IPS-20b (cell line): ENCODE measurements around the gene ELF1.

ENCODE experiments used
- H3K27ac ChIP-seq: one replicate; pipeline ENCODE4 v1.5.1; 2013; ENCODE audit warnings: low read length
- H3K27me3 ChIP-seq: 2 replicates; pipeline ENCODE4 v1.6.1; 2013; ENCODE audit warnings: mild to moderate bottlenecking, low read length, inconsistent platforms; ENCODE audit not compliant: insufficient read depth
- H3K36me3 ChIP-seq: 2 replicates; pipeline ENCODE4 v1.6.1; 2013; ENCODE audit warnings: low read depth, mild to moderate bottlenecking, inconsistent platforms, low read length, moderate library complexity; ENCODE audit not compliant: insufficient read depth
- H3K4me1 ChIP-seq: 2 replicates; pipeline ENCODE4 v1.6.1; 2013; ENCODE audit warnings: mild to moderate bottlenecking, control low read depth, inconsistent platforms, low read length, moderate library complexity; ENCODE audit not compliant: insufficient read depth
- H3K4me3 ChIP-seq: 2 replicates; pipeline ENCODE4 v1.5.1; 2013; ENCODE audit warnings: mild to moderate bottlenecking, low read length, inconsistent platforms
- H3K9ac ChIP-seq: 2 replicates; pipeline ENCODE4 v1.6.1; 2013; ENCODE audit warnings: low read depth, mild to moderate bottlenecking, inconsistent platforms, low read length, moderate library complexity
- H3K9me3 ChIP-seq: 2 replicates; pipeline ENCODE4 v1.6.1; 2013; ENCODE audit warnings: mild to moderate bottlenecking, low read depth, low read length, inconsistent platforms; ENCODE audit not compliant: insufficient read depth

Gene ELF1

GRCh38 chr13:40973409-40973808, 45.7 kb downstream of the ELF1 start:
- Histone ChIP-seq H3K27ac (no peak overlapping the region), H3K9ac (no peak overlapping the region), H3K4me3 (no peak overlapping the region), H3K36me3 (no peaks in the 10 kb centered on the region), H3K27me3 (no peaks in the 10 kb centered on the region), H3K9me3 (no peaks in the 10 kb centered on the region), H3K4me1 (no peaks in the 10 kb centered on the region)

GRCh38 chr13:40971321-40971720, 47.8 kb downstream of the ELF1 start:
- Histone ChIP-seq H3K36me3 (no peaks in the 10 kb centered on the region), H3K4me3 (no peak overlapping the region), H3K27me3 (no peaks in the 10 kb centered on the region), H3K9ac (no peak overlapping the region), H3K27ac (no peak overlapping the region), H3K4me1 (no peaks in the 10 kb centered on the region), H3K9me3 (no peaks in the 10 kb centered on the region)

- no peak overlapping the region for H3K9ac ChIP-seq
- no peaks in the 10 kb centered on the region for H3K27me3 ChIP-seq
- no peak overlapping the region for H3K4me3 ChIP-seq
- no peak overlapping the region for H3K27ac ChIP-seq
- H3K4me1 ChIP-seq, result no peaks in the 10 kb centered on the region
- H3K9me3 ChIP-seq, result no peaks in the 10 kb centered on the region
- no peaks in the 10 kb centered on the region for H3K36me3 ChIP-seq
These were observed 48.3 kb downstream of the ELF1 start for GRCh38 chr13:40970803-40971202.

GRCh38 chr13:40969169-40969901, 49.8 kb downstream of the ELF1 start:
- Histone ChIP-seq H3K9me3 (no peaks in the 10 kb centered on the region), H3K27me3 (no peaks in the 10 kb centered on the region), H3K27ac (no peak overlapping the region), H3K4me3 (no peak overlapping the region), H3K4me1 (no peaks in the 10 kb centered on the region), H3K9ac (no peak overlapping the region), H3K36me3 (no peaks in the 10 kb centered on the region)

GRCh38 chr13:40968416-40969000, 50.6 kb downstream of the ELF1 start:
- Histone ChIP-seq H3K27me3 (no peaks in the 10 kb centered on the region), H3K9me3 (no peaks in the 10 kb centered on the region), H3K9ac (no peak overlapping the region), H3K36me3 (no peaks in the 10 kb centered on the region), H3K27ac (no peak overlapping the region), H3K4me3 (no peak overlapping the region), H3K4me1 (no peaks in the 10 kb centered on the region)

GRCh38 chr13:40966298-40966697, 52.8 kb downstream of the ELF1 start:
- H3K4me1 ChIP-seq, result no peaks in the 10 kb centered on the region
- H3K36me3 ChIP-seq, result no peaks in the 10 kb centered on the region
- no peaks in the 10 kb centered on the region for H3K9me3 ChIP-seq
- no peak overlapping the region for H3K9ac ChIP-seq
- no peak overlapping the region for H3K4me3 ChIP-seq
- H3K27me3 ChIP-seq, result no peaks in the 10 kb centered on the region
- H3K27ac ChIP-seq, result no peak overlapping the region

GRCh38 chr13:40963927-40964326, 55.2 kb downstream of the ELF1 start:
- no peak overlapping the region for H3K27ac ChIP-seq

GRCh38 chr13:40961826-40962225, 57.3 kb downstream of the ELF1 start:
- H3K36me3 ChIP-seq, result peaks cover 10% of the 10 kb centered on the region
- no peak overlapping the region for H3K9ac ChIP-seq
- no peak overlapping the region for H3K27ac ChIP-seq
- H3K9me3 ChIP-seq, result no peaks in the 10 kb centered on the region
- no peaks in the 10 kb centered on the region for H3K27me3 ChIP-seq
- no peak overlapping the region for H3K4me3 ChIP-seq
- no peaks in the 10 kb centered on the region for H3K4me1 ChIP-seq

More at GRCh38 chr13:40963927-40964326, 55.2 kb downstream of the ELF1 start:
- Histone ChIP-seq H3K4me1 (no peaks in the 10 kb centered on the region), H3K27me3 (no peaks in the 10 kb centered on the region), H3K4me3 (no peak overlapping the region), H3K9ac (no peak overlapping the region), H3K36me3 (no peaks in the 10 kb centered on the region), H3K9me3 (no peaks in the 10 kb centered on the region)

- no peak overlapping the region for H3K4me3 ChIP-seq
- no peaks in the 10 kb centered on the region for H3K9me3 ChIP-seq
- no peaks in the 10 kb centered on the region for H3K4me1 ChIP-seq
- H3K27ac ChIP-seq, result no peak overlapping the region
- no peak overlapping the region for H3K9ac ChIP-seq
- H3K27me3 ChIP-seq, result no peaks in the 10 kb centered on the region
- H3K36me3 ChIP-seq, result peaks cover 10% of the 10 kb centered on the region
These were observed 57.9 kb downstream of the ELF1 start for GRCh38 chr13:40961214-40961613.

GRCh38 chr13:40960716-40961115, 58.4 kb downstream of the ELF1 start:
- no peak overlapping the region for H3K9ac ChIP-seq
- no peaks in the 10 kb centered on the region for H3K4me1 ChIP-seq

GRCh38 chr13:40958655-40959054, 60.5 kb downstream of the ELF1 start:
- no peaks in the 10 kb centered on the region; the same call in 1 of the 2 replicates for H3K9me3 ChIP-seq
- no peak overlapping the region for H3K9ac ChIP-seq
- no peak overlapping the region for H3K4me3 ChIP-seq
- H3K36me3 ChIP-seq, result peaks cover 10% of the 10 kb centered on the region
- H3K27me3 ChIP-seq, result no peaks in the 10 kb centered on the region
- H3K4me1 ChIP-seq, result no peaks in the 10 kb centered on the region
- H3K27ac ChIP-seq, result no peak overlapping the region

More at GRCh38 chr13:40960716-40961115, 58.4 kb downstream of the ELF1 start:
- Histone ChIP-seq H3K27me3 (no peaks in the 10 kb centered on the region), H3K27ac (no peak overlapping the region), H3K9me3 (no peaks in the 10 kb centered on the region), H3K4me3 (no peak overlapping the region), H3K36me3 (peaks cover 10% of the 10 kb centered on the region)

GRCh38 chr13:40946485-40946884, 72.6 kb downstream of the ELF1 start:
- Histone ChIP-seq H3K36me3 (peaks cover 16% of the 10 kb centered on the region), H3K9ac (no peak overlapping the region), H3K27me3 (no peaks in the 10 kb centered on the region), H3K4me1 (no peaks in the 10 kb centered on the region), H3K27ac (no peak overlapping the region), H3K9me3 (no peaks in the 10 kb centered on the region), H3K4me3 (no peak overlapping the region)
